Spleen (tissue), 11 donors: ENCODE results near the gene DPYD. TPM values are rescaled to one million over a fixed set of nuclear protein-coding genes. Genes with fewer than 3 reads are reported as not detected.

ENCODE experiments used
- DNase-seq: peaks from one replicate; pipeline ENCODE4 v3.0.0-alpha.2; 2020
- H3K27ac ChIP-seq, 8 donors: fragments of 200-600 bp; sonication (generic) in 7 of 8; 1 replicate in 4 of 8; 2 replicates in 4 of 8; pipeline versions ENCODE4 v1.5.0 to v1.8.0; 2016 to 2021; ENCODE audit warnings: inconsistent platforms in 4 of 8, mild to moderate bottlenecking in 4 of 8, moderate library complexity in 1 of 8
- H3K27me3 ChIP-seq, 7 donors: fragments of 200-600 bp; sonication (generic) in 6 of 7; replicated peaks in 1 of 7; 1 replicate in 4 of 7; 2 replicates in 3 of 7; pipeline versions ENCODE4 v1.5.0 to v1.8.0; 2016 to 2021; ENCODE audit warnings: inconsistent platforms in 3 of 7, mild to moderate bottlenecking in 1 of 7
- H3K36me3 ChIP-seq, 6 donors: fragments of 200-600 bp; sonication (generic) in 5 of 6; 1 replicate in 4 of 6; 2 replicates in 2 of 6; pipeline versions ENCODE4 v1.5.0 to v1.8.0; 2016 to 2021; ENCODE audit warnings: inconsistent platforms in 2 of 6
- H3K4me1 ChIP-seq, 6 donors: fragments of 200-600 bp; sonication (generic) in 5 of 6; 1 replicate in 3 of 6; 2 replicates in 3 of 6; pipeline versions ENCODE4 v1.5.0 to v1.8.0; 2016 to 2021; ENCODE audit warnings: inconsistent platforms in 3 of 6
- H3K4me3 ChIP-seq, 8 donors: fragments of 200-600 bp; sonication (generic) in 7 of 8; 1 replicate in 4 of 8; 2 replicates in 4 of 8; pipeline versions ENCODE4 v1.5.0 to v1.8.0; 2016 to 2021; ENCODE audit warnings: inconsistent platforms in 4 of 8, mild to moderate bottlenecking in 4 of 8, moderate library complexity in 2 of 8
- H3K9me3 ChIP-seq, 8 donors: fragments of 200-600 bp; sonication (generic) in 7 of 8; 1 replicate in 4 of 8; 2 replicates in 4 of 8; pipeline versions ENCODE4 v1.5.0 to v1.8.0; 2016 to 2021; ENCODE audit warnings: inconsistent platforms in 4 of 8
- CTCF ChIP-seq, 11 experiments: fragments of 200-600 bp in 7 of 11; fragments of 450-650 bp in 4 of 11; sonication (generic) in 4 of 11; IDR thresholded peaks in 8 of 11; conservative IDR thresholded peaks in 3 of 11; 1 replicate in 7 of 11; 2 replicates in 4 of 11; pipeline versions ENCODE4 v1.4.0 to v1.8.0; 2016 to 2021; ENCODE audit warnings: antibody characterized with exemption in 11 of 11, inconsistent platforms in 4 of 11, mild to moderate bottlenecking in 1 of 11
- POLR2A ChIP-seq, 3 donors: fragments of 450-650 bp; IDR thresholded peaks; one replicate each; pipeline ENCODE4 v1.5.1; 2017; ENCODE audit warnings: antibody characterized with exemption in 3 of 3, mild to moderate bottlenecking in 1 of 3
- POLR2AphosphoS5 ChIP-seq, 3 donors: sonication (generic); formaldehyde crosslinking; IDR thresholded peaks; one replicate each; pipeline ENCODE4 v1.5.1; 2017; ENCODE audit warnings: antibody characterized with exemption in 3 of 3
- WGBS, 5 donors: extraction: QIAGEN DNeasy Blood & Tissue Kit in 3 of 5; methylation state at CpG; one replicate each; pipeline versions ENCODE4 v1.1.5 to v1.1.7; 2013 to 2018; 5-methylcytosine and 5-hydroxymethylcytosine counted together
- intact Hi-C: fragments of 100-400 bp; cut with DNase I; formaldehyde crosslinking; loops from one replicate; pipeline ENCODE4 v1.15.0; 2023; ENCODE audit warnings: low total_unique reads
- polyA plus RNA-seq, 3 donors: library from polyadenylated mRNA; stranded (reverse); fragments of 200-250 nt; gene quantifications; one replicate each; pipeline ENCODE4 v1.2.1, GENCODE V29; 2013
- total RNA-seq, 7 donors: library from RNA; depleted of rRNA in 3 of 7; stranded (reverse); fragments of >200 nt in 3 of 7; fragmentation: NEBNext Ultra II Directional in 4 of 7; extraction: Animal tissue kit (Norgen Biotek cat#: 25700) in 4 of 7; gene quantifications; one replicate each; pipeline versions ENCODE4 v1.1.0 to v1.2.1, GENCODE V29; 2016 to 2021
- donor health status: healthy with polysubstance abuse.
- donor health status: DM: no; HTN: no; CAD: no; lungs with moderate emphysema.
- donor health status: DM: no; HTN: no; CAD: no.
- donor health status: Bipolar disorder and iron deficiency.
- donor health status: healthy.
- donor health status: DM: no; HTN: no; CAD: no.
- donor health status: DM: yes; HTN: yes; CAD: no.

DPYD gene
- total and polyA plus RNA-seq, 10 donors, result 7.3 to 114 (median 92.3) TPM

- no peak for DNase-seq
- 84 to 98% (median 94%) methylated on average over 2 of the region's 2 CpGs for WGBS, 5 donors
- TF ChIP-seq POLR2A (IDR thresholded peaks at IDR 0.05) (no peak), CTCF (IDR thresholded peaks at IDR 0.05 in 8 of 11, conservative IDR thresholded peaks at IDR 0.05 in 3 of 11) (no peak), POLR2AphosphoS5 (IDR thresholded peaks at IDR 0.05) (no peak)
- H3K4me1 ChIP-seq, result peaks cover 0 to 21% (median 13%) of the 10 kb centered on the region in 6 donors
- peaks cover 0 to 7% (median 0%) of the 10 kb centered on the region in 6 donors for H3K36me3 ChIP-seq
- no peaks in the 10 kb centered on the region for H3K9me3 ChIP-seq
- no peak overlapping the region for H3K4me3 ChIP-seq
- intact Hi-C loops, result no loop called here
- H3K27me3 ChIP-seq, result no peaks in the 10 kb centered on the region
- no peak overlapping the region for H3K27ac ChIP-seq
These were observed 286.1 kb downstream of the DPYD start for GRCh38 chr1:97634758-97635157.

- TF ChIP-seq POLR2A (IDR thresholded peaks at IDR 0.05) (no peak), CTCF (IDR thresholded peaks at IDR 0.05 in 8 of 11, conservative IDR thresholded peaks at IDR 0.05 in 3 of 11) (no peak), POLR2AphosphoS5 (IDR thresholded peaks at IDR 0.05) (no peak)
- Histone ChIP-seq H3K36me3 (peaks cover 0 to 7% (median 0%) of the 10 kb centered on the region in 6 donors), H3K9me3 (no peaks in the 10 kb centered on the region), H3K27ac (no peak overlapping the region), H3K4me1 (peaks cover 0 to 21% (median 13%) of the 10 kb centered on the region in 6 donors), H3K27me3 (no peaks in the 10 kb centered on the region), H3K4me3 (no peak overlapping the region)
- no peak for DNase-seq
- WGBS, 5 donors, result 68 to 85% (median 78%) methylated on average over 2 of the region's 2 CpGs
- intact Hi-C loops, result no loop called here
These were observed 288.1 kb downstream of the DPYD start for GRCh38 chr1:97632776-97633175.

GRCh38 chr1:97632075-97632474 is 288.8 kb downstream of the DPYD start:
- 66 to 74% (median 68%) methylated on average over 4 of the region's 4 CpGs for WGBS, 5 donors

GRCh38 chr1:97630948-97631347 is 289.9 kb downstream of the DPYD start:
- DNase-seq, result no peak
- H3K4me3 ChIP-seq, result no peak overlapping the region
- intact Hi-C loops, result no loop called here
- no peaks in the 10 kb centered on the region for H3K27me3 ChIP-seq
- TF ChIP-seq POLR2AphosphoS5 (IDR thresholded peaks at IDR 0.05), result no peak
- TF ChIP-seq CTCF (IDR thresholded peaks at IDR 0.05 in 8 of 11, conservative IDR thresholded peaks at IDR 0.05 in 3 of 11), result no peak
- peaks cover 0 to 21% (median 13%) of the 10 kb centered on the region in 6 donors for H3K4me1 ChIP-seq
- peaks cover 0 to 7% (median 0%) of the 10 kb centered on the region in 6 donors for H3K36me3 ChIP-seq
- WGBS, 5 donors, result 28 to 47% (median 36%) methylated on average over 3 of the region's 3 CpGs
- no peak overlapping the region for H3K27ac ChIP-seq
- no peaks in the 10 kb centered on the region for H3K9me3 ChIP-seq

More at GRCh38 chr1:97632075-97632474, 288.8 kb downstream of the DPYD start:
- TF ChIP-seq POLR2A (IDR thresholded peaks at IDR 0.05) (no peak), CTCF (IDR thresholded peaks at IDR 0.05 in 8 of 11, conservative IDR thresholded peaks at IDR 0.05 in 3 of 11) (no peak), POLR2AphosphoS5 (IDR thresholded peaks at IDR 0.05) (no peak)
- Histone ChIP-seq H3K27me3 (no peaks in the 10 kb centered on the region), H3K36me3 (peaks cover 0 to 7% (median 0%) of the 10 kb centered on the region in 6 donors), H3K4me3 (no peak overlapping the region), H3K4me1 (peaks cover 0 to 21% (median 13%) of the 10 kb centered on the region in 6 donors), H3K9me3 (no peaks in the 10 kb centered on the region), H3K27ac (no peak overlapping the region)
- intact Hi-C loops, result no loop called here
- DNase-seq, result no peak
